IPS-NIHi11 (cell line): ENCODE data around the gene RP9.
"Not testable (repeated sequence)": the region's sequence is repeated elsewhere in the genome, so short reads cannot be mapped to it uniquely, and the experiment has no call there.

Source experiments
- DNase-seq: peaks from one replicate; pipeline ENCODE4 v3.0.0; 2012; ENCODE audit warnings: mixed read lengths, low spot score

Gene RP9

GRCh38 chr7:33101906-33102305 lies 7.3 kb downstream of the RP9 start:
- no peak for DNase-seq

GRCh38 chr7:33100770-33101169 lies 8.4 kb downstream of the RP9 start:
- no peak for DNase-seq

GRCh38 chr7:33099154-33099940 lies 9.9 kb downstream of the RP9 start:
- no peak for DNase-seq

GRCh38 chr7:33094745-33095275 lies 14.4 kb downstream of the RP9 start:
- DNase-seq, result not testable (repeated sequence)

GRCh38 chr7:33093266-33093665 lies 15.9 kb downstream of the RP9 start:
- DNase-seq, result no peak

GRCh38 chr7:33091641-33092191 lies 17.5 kb downstream of the RP9 start:
- DNase-seq, result no peak

- DNase-seq, result no peak
Observed at GRCh38 chr7:33091111-33091531, 18.1 kb downstream of the RP9 start.

GRCh38 chr7:33089142-33089541 lies 20.1 kb downstream of the RP9 start:
- no peak for DNase-seq

- no peak for DNase-seq
Observed at GRCh38 chr7:33087858-33088257, 21.3 kb downstream of the RP9 start.

- no peak for DNase-seq
Observed at GRCh38 chr7:33087356-33087755, 21.8 kb downstream of the RP9 start.

- no peak for DNase-seq
Observed at GRCh38 chr7:33079763-33080690, 29.2 kb downstream of the RP9 start.

- DNase-seq, result no peak
Observed at GRCh38 chr7:33079096-33079495, 30.1 kb downstream of the RP9 start.

- no peak for DNase-seq
Observed at GRCh38 chr7:33076737-33077136, 32.5 kb downstream of the RP9 start.

GRCh38 chr7:33075818-33076518 lies 33.2 kb downstream of the RP9 start:
- no peak for DNase-seq

GRCh38 chr7:33073243-33073642 lies 36.0 kb downstream of the RP9 start:
- no peak for DNase-seq

GRCh38 chr7:33072471-33072870 lies 36.7 kb downstream of the RP9 start:
- DNase-seq, result no peak

GRCh38 chr7:33070831-33071230 lies 38.4 kb downstream of the RP9 start:
- no peak for DNase-seq

GRCh38 chr7:33070277-33070676 lies 38.9 kb downstream of the RP9 start:
- DNase-seq, result no peak

- no peak for DNase-seq
Observed at GRCh38 chr7:33067921-33068320, 41.3 kb downstream of the RP9 start.

GRCh38 chr7:33066771-33067170 lies 42.4 kb downstream of the RP9 start:
- DNase-seq, result no peak

GRCh38 chr7:33065981-33066380 lies 43.2 kb downstream of the RP9 start:
- DNase-seq, result no peak
